HG02884 (cell line): ENCODE measurements around the gene TUFM.
"Not testable (repeated sequence)": the region's sequence is repeated elsewhere in the genome, so short reads cannot be mapped to it uniquely, and the experiment has no call there.

ENCODE experiments used
- ATAC-seq: cut with Tn5 transposase; IDR thresholded peaks from one replicate; pipeline ENCODE4 v1.9.1; 2021; ENCODE audit warnings: mild to moderate bottlenecking, moderate library complexity; ENCODE audit not compliant: unreplicated experiment

The TUFM gene

DNA sequence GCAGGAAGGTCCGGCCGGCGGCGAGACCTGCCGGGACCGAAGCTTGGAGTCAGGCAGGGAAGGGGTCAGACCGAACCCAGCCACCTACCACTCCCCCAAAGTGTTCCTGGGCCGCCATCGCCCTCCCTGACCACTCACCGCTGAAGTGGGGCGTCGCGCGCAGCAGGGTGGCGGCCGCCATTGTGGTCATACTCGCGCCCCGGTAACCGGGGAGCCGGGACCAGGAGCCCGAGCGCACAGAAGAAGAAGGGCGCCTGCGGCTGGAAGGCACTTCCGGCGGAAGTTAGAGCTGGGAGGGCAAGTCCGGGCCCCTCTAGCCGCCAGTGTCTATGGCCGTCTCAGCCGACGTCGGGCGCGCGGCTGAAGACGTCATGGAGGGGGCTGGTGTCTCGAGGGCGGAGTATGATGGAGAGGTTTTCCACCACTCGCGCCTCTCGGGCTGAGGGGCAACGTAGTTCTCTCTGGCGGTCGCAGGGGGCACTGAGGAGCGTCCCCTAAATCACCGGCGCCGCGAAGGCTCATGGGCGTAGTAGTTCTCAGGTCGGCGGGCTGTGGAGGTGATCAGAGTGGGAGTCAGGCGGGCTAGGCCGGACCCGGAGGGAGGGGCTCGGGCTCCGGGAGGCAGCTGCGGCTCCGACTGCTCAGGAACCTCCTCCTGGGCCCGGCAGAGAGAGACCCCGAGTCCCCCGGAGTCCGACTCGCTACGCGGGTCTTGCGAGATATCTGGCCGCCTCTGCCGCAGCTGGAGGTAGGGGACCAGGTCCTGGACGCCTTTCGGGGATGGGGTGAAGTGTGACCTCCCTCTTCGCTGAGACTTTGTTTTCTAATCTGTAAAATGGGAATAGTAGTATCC lies at the start of gene TUFM:
TUFM (minus strand) TSS at position 269 of the 853 bp plus-strand sequence; CDS start at position 190, 79 bp downstream.
- peak; percentile 86 for ATAC-seq

DNA sequence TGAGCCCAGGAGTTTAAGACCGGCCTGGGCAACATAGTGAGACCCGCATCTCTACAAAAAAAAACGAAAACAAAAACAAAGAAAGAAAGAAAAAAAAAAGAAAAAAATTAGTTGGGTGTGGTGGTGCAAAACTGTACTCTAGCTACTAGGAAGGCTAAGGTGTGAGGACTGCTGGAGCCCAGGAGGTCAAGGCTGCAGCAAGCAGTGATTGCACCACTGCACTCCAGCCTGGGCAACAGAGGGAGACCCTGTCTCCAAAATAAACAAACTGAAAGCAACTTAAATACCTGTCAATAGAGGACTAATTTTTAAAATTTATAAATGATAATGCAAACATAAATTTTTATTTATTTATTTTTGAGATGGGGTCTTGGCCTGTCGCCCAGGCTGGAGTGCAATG lies 49.5 kb upstream of the TUFM start:
- ATAC-seq, result no peak

DNA sequence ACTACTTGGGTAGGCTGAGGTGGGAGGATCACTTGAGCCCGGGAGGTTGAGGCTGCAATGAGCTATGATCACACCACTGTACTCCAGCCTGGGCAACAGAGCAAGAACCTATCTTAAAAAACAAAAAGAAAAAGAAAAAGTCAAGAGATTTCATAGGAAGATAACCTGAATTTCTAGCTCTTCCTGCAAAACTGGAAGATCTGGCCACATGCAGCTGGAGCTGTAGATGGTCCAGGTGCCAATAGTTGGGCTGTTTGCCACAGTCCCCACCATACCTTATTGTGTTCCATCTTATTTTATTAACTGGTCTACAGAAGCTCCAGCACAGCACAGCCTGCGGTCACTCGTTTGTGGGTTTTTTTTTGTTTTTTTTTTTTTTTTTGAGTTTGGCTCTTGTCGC lies 47.1 kb upstream of the TUFM start:
- ATAC-seq, result no peak

DNA sequence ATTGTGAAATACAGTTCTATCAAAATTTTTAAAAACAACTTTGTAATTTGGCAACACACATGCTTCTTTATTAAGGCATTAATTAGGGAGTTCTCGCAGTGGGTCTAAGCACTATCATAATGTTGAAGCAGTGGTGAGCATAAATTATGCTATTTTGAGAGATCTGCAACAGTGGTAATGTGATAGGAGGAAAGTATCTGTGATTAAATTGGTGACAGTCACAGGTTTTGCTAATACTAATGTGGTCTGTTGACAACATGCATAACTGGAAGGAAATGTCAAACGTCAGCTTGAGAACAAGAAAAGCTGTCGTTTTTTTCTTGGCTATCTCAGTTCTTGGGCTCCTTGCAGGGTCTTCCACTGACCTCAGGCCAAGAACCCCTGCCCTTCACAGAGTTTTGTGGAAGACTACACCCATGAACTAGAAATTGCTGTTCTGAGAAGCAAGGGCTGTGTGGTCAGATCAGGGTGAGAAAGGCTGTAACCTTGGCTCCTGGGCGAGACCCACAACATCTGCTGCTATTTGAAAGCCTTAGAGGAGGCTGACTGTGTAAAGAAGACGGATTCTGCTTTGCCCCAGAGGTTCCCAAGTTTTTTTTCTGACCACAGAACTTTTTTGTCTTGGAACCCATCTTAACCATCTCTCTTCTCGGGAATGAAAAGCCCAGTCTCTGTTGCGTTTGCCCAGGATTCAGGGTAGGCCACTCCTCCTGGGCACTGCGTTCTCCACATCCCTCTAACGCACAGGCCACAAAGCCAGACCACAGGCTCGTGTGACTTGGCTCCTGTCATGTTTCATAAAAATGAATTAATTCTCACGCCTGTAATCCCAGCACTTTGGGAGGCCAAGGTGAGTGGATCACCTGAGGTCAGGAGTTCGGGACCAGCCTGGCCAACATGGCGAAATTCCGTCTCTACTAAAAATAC lies 46.1 kb upstream of the TUFM start:
- ATAC-seq, result no peak

DNA sequence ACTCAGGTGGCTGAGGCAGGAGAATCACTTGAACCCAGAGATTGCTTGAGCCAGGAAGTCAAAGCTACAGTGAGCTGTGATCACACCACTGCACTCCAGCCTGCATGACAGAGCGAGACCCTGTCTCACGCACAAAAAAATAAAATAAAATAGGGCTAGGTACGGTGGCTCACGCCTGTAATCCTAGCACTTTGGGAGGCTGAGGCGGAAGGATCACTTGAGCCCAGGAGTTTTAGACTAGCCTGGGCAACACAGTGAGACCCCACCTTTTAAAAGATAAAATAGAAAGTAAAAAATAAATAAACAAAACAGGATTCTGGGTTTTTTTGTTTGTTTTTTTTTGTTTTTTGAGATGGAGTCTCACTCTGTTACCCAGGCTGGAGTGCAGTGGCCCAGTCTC lies 44.2 kb upstream of the TUFM start:
- not testable (repeated sequence) for ATAC-seq

DNA sequence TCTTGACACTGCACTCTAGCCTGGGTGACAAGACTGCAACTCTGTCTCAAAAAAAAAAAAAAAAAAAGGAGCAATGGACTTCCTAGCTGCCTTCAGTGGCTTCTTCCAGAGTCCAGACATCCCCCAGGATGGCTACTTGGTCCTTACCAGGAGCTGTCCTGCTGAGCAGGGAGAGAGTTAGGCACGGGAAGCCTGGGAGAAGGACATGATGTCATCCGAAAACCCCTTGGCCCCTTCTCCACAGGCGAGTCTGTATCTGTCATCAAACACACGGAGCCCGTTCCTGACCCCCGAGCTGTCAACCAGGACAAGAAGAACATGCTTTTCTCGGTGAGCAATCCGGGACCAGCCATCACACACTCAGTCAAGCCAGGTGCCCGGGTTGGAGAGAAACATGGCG lies 40.8 kb upstream of the TUFM start:
- no peak for ATAC-seq

DNA sequence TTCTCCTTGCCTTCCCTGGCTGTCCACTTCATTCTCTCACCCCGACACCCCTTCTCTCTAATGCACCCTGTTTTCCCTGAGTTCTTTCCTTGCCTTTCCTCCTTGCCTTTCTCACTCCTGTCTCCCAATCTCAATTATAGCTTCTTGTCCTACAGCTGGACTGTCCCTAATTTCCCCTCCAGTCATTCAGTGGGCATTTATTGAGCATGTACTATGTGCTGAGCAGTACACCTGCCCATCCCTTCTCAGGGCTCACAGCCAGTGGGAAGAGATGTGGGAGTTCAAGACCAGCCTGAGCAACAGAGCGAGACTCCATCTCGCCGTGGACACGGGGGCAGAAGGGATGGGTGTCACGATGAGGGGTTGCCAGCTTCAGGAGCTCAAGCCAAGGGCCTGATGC lies 37.9 kb upstream of the TUFM start:
- ATAC-seq, result no peak

DNA sequence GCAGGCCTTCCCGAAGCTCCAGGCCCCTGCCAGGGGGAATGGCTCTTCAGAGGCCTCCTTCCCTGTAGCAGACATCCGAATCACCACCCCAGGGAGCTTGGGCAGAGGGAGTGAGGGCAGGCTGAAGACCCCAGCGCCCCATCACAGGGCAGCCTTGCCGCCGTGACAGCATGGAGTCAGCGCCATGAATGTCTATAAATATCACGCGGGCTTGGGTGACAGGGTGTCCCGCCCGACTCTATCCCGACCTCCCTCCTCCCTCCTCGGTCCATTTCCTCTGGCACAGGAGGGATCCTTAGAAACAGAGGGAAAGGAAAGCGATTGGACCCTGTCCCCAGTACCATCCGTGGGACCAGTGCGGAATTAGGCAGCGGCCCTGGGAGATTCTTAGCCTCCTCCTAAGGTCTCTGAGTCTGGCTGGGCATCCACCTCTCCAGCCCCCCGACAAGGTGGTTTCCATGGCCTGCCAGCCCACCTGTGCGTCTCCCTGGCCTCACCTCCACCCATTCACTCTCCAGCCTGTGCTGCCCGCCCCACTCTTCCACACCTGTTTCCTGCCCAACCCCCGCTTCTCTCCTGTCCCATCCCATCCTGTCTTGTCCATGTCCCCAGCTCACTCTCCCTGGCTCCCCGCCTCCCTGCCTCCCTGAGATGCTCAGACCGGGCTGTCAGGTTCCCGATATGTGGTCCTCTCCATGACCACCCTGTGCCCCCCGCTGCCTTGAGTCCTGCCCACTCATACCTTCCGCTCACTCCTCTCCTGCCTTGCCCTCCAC lies 37.3 kb upstream of the TUFM start:
- no peak for ATAC-seq

DNA sequence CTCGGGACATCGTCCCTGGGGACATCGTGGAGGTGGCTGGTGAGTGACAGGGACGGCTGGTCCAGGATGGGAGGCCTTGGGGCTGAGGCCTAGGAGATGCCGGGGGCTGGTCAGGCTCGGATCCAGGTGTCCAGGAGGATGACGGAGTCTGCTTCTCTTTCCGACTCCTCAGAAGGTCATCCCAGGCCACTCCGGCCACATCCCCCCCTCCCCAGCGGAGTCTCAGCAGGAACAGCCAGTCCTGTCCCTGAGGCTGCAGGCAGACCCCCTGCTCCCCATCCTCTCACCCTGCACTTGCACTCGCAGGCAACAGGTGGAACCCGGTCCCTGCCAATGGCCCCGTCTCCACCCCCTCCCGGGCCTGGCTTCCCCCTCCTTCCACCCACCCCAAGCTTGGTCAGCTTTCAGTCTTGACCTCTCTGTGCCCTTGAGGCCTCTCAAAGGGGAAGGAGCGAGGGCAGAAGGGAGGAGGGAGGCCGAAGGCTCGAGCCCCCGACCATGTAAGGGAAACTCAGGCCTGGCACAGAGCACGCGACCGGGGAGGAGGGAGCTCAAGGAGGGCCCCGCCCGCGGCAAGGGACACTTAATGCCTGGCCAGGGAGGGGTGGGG lies 36.5 kb upstream of the TUFM start:
- no peak for ATAC-seq

DNA sequence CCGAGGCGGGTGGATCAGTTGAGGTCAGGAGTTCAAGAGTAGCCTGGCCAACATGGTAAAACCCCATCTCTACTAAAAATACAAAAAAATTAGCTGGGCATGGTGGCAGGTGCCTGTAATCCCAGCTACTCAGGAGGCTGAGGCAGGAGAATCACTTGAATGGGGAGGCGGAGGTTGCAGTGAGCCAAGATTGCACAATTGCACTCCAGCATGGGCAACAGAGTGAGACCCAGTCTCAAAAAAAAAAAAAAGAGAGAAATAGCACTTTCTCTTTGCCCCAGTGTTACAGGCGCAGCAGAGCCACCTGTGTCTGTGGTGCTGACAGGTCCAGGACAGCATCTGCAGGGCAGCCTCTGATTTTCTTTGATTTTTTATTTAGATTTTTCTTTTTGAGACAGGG lies 35.4 kb upstream of the TUFM start:
- not testable (repeated sequence) for ATAC-seq

DNA sequence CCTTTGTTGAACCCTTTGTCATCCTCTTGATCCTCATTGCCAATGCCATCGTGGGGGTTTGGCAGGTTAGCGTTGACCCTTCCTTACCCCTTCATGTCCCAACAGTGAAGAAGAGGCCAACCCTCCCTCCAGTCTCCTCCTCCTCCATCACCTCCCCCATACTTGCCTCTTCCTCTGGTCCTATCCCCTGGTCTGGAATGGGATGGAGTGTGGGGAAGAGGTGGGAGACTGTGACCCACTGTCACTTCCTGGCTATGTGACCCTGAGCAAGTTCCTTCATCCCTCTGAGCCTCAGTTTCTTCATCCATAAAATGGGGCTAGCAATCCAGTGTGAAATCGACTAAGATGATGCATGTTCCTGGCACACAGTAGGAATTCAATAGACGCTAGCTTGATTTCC lies 34.8 kb upstream of the TUFM start:
- ATAC-seq, result no peak

DNA sequence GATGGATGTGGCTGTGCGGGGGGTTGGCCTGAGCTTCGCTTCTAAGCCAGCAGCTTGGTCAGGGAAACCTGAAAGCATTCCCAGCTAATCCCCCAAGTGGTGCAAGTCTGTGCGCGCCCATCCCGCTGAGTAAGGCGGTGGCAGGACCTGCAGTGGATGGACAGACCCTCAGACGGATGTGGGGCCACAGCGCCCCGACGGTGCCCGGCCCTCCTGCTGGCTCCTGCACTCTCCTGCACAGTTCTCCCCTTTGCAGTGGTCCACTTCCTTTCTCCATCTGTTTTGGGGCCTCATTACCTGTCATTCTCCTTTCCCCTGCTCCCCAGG lies 34.4 kb upstream of the TUFM start:
- ATAC-seq, result no peak

DNA sequence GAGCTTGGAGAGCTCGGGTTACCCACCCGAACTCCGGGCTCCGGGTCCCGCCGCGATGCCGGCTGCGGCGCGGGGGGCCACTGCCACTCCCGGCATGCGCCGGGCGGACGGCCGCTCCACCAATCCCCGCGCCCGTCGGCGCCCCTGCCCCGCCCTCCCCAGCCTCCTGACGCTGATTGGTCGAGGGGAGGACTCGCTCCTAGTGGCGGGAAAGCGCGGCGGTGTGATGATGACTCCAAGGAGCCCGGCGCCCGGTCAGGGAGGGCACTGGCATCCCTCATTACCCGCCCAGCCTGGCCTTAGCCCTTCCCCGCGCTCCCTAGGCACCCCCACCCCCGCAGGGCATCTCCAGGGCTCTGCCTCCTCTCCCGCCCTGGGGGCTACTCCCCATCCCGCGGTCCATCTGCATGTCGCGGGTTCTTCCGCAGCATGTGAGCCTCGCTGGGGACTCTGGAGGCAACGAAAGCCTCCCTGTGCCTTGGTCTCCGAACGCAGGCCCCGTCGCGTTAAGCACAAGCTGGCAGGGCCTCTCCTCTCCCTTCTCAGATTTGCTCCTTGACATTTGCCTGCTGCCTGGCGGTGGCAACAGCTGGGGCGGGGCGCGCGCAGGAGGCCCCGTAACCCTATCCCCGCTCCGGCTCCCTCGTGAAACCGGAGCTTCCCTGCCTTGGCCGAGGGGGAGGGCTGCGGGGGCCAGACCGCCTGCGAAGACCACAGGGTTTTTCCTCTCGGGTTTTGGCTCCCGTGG lies 33.9 kb upstream of the TUFM start:
- peak; percentile 85 for ATAC-seq

DNA sequence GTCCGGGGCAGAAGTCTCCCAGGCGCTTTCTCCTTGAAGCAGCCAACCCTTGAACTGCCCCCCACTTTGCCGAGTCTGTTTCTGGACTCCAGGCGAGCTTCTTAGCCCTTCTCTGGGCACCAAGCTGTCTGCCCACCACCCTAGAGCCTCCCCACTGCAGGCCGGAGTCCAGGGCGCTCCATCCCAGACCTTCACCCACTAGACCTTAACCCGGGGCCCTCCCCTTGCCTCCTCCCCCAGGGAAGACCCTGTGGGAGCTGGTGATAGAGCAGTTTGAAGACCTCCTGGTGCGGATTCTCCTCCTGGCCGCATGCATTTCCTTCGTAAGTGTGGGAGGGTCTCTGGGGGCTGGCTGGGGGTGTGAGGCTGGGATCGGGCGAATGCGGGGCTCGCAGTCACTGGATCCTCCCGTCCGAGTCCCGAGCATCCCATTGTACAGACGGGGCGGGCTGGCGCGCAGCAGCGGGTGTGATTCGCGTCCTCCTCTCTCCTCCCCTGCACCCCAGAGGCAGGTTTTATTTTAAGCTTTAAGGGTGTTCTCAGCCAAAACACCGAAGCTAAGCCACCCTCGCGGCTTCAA lies 33.2 kb upstream of the TUFM start:
- peak; percentile 17 for ATAC-seq

DNA sequence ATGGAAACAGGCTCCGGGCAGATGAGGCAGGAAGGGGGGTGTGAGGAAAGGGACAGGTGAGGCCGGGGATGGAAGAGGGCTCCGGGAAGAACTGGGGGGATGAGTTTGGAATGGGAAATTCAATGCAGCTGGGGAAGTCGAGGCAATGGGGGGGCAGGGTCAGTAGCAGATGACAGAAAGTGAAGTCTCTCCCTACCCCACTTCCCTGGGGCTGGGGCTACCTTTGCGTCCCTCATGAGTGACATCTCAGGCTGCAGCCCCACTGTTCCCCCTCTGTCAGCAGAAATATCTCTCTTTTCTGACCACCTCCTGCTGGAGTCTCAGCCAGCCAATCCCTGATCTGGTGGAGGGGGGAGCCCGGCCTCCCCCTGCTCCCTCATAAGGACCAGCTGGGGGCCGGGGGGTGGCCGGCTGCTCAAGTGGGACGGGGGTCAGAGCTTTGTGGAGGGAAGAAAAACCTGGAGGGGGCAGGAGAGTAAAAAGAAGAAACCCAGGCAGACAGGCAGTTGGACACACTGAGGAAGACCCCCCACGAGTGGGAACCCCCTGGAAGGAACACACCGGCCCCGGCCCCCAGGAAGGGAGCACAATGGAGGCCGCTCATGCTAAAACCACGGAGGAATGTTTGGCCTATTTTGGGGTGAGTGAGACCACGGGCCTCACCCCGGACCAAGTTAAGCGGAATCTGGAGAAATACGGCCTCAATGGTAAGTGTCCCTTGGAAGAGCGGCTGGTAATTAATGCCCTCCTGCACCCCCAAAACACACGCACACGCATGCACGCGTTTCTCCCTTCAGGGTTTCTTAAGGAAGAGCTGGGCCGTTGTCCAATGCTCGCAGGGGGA lies 32.2 kb upstream of the TUFM start, which contains the start of gene ATP2A1:
ATP2A1 (plus strand) TSS at position 406 of the 844 bp plus-strand sequence; CDS start at position 590, 184 bp downstream.
- ATAC-seq, result no peak

DNA sequence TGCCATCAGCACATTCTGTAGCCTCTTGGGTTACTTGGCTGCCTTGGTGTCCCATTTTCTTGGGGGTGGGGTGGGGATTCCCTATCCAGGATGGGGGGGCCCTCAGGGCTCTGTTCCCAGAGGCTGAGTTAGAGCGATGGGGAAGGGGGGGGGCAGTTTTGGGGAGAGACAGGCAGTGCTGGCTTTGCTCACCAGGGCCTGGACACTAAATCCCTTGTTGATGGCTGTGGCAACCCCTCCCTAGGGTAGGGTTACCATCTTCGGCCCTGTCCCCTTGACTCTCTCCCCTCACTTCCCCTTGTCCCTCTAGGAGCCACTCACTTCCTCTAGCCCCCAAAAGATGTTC lies 31.5 kb upstream of the TUFM start:
- no peak for ATAC-seq

DNA sequence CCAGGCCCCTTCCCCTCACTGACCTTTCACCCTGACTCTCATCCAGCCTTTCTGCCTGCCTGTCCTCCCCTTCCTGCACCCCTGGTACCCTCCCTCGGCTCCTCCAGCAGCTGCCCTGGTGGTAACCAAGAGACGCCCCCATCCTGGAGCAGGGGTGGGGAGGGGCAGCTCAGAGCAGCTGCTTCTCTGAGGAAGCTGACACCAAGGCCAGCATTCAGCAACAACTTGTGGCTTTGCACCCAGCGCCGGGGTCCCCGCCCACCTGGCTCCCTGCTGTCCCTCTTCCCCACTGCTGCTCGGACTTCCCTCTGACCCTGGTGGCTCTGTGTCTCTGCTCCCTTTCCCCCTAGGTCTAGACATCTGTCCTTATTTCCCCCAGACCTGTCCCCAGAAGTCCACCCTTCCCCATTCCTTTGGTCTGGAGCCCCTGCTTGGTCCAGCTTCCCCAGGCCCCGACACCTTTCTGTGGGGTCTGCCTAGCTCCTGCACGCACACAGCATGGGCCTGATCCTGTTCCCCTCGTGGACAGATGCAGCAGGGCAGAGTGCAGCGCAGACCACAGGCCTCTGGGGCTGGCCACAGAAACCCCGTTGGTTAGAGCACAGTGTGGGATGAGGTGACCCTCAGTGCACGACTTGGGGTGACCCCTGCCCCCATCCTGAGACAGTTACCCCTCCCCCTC lies 31.0 kb upstream of the TUFM start:
- no peak for ATAC-seq

DNA sequence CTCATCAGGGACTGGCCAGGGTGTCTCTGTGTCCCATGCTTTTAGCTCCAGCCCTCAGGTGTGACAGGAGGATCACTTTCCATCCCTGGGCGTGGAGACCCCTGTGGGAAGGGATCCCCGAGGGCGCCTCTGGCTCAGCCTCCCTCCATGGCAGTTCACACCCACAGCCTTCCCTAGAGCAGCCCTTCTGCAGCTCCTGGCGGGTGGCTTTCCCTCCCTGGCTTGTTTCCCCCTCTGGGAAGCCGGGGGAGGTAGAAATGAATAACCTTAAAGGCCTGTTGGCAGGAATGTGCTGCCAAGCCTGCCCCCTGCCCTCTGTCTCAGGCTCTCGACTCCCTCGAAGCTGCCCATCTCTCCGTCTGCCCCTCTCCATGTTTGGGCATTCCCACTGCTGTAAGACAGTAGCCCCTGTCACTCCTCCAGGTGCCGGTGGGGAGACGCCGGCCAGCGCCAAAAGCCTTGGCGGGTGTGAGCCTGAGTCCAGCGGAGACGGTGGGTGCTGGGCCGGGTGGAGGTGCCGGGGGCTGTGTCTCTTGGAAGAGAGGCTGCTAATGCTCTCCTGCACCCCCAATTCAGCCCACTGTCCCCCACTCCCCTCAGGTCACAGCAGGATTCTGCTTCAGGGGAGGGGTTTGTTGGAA lies 30.0 kb upstream of the TUFM start:
- no peak for ATAC-seq
